ENCODE measurements around the gene SLC29A4. TPM values are rescaled to one million over a fixed set of nuclear protein-coding genes. Genes with fewer than 3 reads are reported as not detected.
"Not testable (repeated sequence)": the region's sequence is repeated elsewhere in the genome, so short reads cannot be mapped to it uniquely, and the experiment has no call there.

SLC29A4 gene
- total RNA-seq, 4 donors from 2014 or later: 2.2 to 7.3 (median 5.2) TPM

DNA sequence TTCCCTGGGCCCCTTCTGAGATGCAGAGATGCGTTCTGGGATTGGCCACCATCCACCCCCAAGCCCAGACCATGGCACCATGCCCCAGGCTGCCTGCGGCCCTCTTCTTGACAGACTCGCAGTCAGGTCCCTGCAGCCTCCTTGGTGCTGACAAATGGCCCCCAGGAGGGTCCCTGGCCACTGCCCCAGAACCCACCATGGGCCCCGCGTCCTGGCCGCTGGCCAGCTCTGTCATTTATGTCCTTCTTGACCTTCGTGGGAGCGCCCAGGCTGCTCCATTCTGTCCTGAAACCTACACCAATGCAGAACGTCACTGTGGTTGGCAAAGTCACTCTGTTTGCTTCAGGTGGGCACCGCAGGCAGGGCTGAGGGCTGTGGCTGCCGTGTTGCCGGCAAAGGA is 39.5 kb upstream of the SLC29A4 start:
- TF ChIP-seq POLR2AphosphoS5 (IDR thresholded peaks at IDR 0.05): no peak
- TF ChIP-seq, protein P1, sequence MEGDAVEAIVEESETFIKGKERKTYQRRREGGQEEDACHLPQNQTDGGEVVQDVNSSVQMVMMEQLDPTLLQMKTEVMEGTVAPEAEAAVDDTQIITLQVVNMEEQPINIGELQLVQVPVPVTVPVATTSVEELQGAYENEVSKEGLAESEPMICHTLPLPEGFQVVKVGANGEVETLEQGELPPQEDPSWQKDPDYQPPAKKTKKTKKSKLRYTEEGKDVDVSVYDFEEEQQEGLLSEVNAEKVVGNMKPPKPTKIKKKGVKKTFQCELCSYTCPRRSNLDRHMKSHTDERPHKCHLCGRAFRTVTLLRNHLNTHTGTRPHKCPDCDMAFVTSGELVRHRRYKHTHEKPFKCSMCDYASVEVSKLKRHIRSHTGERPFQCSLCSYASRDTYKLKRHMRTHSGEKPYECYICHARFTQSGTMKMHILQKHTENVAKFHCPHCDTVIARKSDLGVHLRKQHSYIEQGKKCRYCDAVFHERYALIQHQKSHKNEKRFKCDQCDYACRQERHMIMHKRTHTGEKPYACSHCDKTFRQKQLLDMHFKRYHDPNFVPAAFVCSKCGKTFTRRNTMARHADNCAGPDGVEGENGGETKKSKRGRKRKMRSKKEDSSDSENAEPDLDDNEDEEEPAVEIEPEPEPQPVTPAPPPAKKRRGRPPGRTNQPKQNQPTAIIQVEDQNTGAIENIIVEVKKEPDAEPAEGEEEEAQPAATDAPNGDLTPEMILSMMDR (IDR thresholded peaks at IDR 0.05): no peak
- no peak overlapping the region for H3K4me3 ChIP-seq
- H3K27ac ChIP-seq: no peak overlapping the region
- no peaks in the 10 kb centered on the region for H3K27me3 ChIP-seq
- no peaks in the 10 kb centered on the region for H3K36me3 ChIP-seq
- 91% methylated on average over 10 of the region's 12 CpGs for WGBS
- H3K4me1 ChIP-seq: peaks cover 16% of the 10 kb centered on the region
- H3K9me3 ChIP-seq: no peaks in the 10 kb centered on the region
- DNase-seq (ENCODE audit: low spot score in 2 of 2): no peak

DNA sequence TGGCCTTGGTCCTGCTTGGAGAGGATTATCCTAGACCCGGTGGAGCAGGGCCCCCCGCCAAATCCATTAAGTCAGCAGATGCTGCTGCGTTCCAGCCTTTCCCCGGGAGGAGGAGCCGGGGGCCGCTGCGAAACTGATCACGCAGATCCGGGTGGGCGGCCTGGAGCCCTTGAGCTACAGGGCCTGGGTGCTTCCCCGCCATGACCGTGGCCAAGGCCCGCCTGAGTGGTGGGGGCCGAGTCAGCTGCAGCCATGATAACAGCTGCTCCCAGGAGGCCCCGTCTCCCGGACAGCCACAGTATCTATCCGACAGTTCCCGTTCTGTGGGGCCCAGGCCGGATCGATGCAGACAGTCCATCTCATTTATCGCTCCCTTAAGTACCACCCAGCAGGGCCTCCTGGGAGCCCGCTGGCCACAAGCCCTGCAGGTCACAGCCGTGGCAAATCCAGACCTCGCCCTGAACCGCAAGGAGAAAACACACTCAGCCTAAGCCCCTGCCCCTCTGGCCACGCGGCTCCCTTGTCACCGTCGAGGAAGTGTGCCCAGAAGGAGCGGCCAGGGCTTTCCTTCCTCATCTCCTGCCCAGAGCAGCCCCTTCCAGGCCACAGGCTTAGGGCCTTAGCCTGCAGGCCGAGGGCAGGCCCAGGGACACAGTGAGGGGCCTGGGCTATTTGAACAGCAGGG is 34.4 kb upstream of the SLC29A4 start:
- Histone ChIP-seq H3K4me1 (no peaks in the 10 kb centered on the region), H3K36me3 (no peaks in the 10 kb centered on the region), H3K27me3 (no peaks in the 10 kb centered on the region), H3K9me3 (no peaks in the 10 kb centered on the region), H3K27ac (no peak overlapping the region), H3K4me3 (no peak overlapping the region)
- 74% methylated on average over 16 of the region's 31 CpGs for whole genome bisulfite sequencing
- TF ChIP-seq POLR2A (IDR thresholded peaks at IDR 0.05) (no peak), POLR2AphosphoS5 (IDR thresholded peaks at IDR 0.05) (no peak), EP300 (IDR thresholded peaks at IDR 0.05) (no peak)
- TF ChIP-seq, protein P1 (IDR thresholded peaks at IDR 0.05): no peak
- DNase-seq (ENCODE audit: low spot score in 2 of 2): no peak

DNA sequence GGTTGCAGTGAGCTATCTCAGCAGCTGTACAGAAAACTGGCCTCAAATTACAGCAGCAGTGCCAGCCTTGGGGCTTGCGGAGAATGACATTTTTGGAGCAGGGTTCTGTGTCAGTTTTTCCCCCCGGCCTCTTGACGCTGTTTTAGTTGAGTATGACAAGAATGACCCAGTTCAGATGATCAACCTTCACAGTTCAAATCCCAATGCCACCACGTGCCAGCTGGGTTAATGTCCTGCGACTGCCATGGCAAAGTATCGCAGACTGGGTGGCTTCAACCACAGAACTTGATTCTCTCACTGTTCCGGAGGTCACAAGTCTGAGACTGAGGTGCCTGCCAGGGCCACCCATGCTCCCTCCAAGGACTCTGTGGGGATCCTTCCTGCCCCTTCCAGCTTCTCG is 32.0 kb upstream of the SLC29A4 start:
- not testable (repeated sequence) for DNase-seq (ENCODE audit: low spot score in 2 of 2); H3K4me3 ChIP-seq; H3K27me3 ChIP-seq; H3K36me3 ChIP-seq; H3K27ac ChIP-seq; H3K9me3 ChIP-seq; H3K4me1 ChIP-seq
- 80% methylated on average over 7 of the region's 8 CpGs for WGBS

DNA sequence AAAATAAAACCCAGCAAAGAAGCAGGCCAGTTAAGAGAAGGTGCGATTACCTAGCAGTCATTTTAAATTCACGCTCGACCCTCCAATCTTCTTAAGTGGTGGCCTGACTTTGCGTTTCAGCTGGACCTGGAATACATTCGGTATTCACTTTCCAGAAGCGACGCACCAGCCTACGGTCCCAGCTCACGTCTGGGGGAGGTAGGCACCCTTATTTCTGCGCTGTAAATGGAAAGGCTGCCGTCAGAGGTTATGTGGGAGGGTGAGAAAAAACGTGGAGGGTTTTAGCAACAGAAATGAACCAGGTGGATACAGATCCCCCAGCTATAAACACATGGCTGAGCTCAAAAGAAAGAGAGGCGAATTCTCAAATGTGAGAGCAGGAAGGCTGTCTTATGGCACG is 29.2 kb upstream of the SLC29A4 start:
- H3K4me3 ChIP-seq; H3K36me3 ChIP-seq; H3K9me3 ChIP-seq; H3K27ac ChIP-seq; H3K27me3 ChIP-seq; DNase-seq (ENCODE audit: low spot score in 2 of 2); H3K4me1 ChIP-seq: not testable (repeated sequence)
- WGBS: 84% methylated on average over 14 of the region's 14 CpGs

DNA sequence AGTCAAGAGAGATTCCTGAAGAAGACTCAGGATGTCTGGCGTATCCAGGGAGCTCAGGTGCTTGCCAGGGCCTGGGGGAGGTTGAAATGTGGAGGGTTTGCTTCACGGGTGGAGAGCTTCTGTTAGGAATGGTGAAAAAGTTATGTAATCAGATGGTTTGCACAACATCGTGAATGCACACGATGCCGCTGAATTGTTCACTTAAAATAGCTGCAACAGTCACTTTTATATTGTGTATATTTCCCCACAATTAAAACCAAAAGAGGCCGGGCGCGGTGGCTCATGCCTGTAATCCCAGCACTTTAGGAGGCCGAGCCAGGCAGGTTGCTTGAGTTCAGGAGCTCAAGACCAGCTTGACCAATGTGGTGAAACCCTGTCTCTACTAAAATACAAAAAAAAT is 28.4 kb upstream of the SLC29A4 start:
- not testable (repeated sequence) for H3K4me1 ChIP-seq; H3K27ac ChIP-seq; H3K9me3 ChIP-seq; H3K27me3 ChIP-seq; DNase-seq (ENCODE audit: low spot score in 2 of 2); H3K4me3 ChIP-seq; H3K36me3 ChIP-seq
- 66% methylated on average over 9 of the region's 9 CpGs for WGBS

DNA sequence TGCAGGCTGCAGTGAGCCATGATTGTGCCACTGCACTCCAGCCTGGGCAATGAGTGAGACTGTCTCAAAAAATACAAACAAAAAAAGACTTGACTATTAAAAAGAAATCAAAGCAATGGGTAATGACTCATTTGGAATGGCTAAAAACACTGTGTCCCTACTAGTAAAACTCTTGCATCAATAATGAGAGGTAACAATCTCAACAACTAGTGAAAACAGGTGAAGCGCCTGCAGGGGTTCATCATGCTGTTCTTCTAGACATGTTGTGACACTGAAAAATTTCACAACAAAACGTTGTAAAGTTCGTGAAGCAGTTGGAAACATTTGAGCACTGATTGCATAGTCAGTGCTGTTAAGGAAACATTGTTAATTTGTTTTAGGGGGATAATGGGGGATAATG is 26.9 kb upstream of the SLC29A4 start:
- TF ChIP-seq, protein P1 (IDR thresholded peaks at IDR 0.05): no peak
- TF ChIP-seq EP300 (IDR thresholded peaks at IDR 0.05) (no peak), POLR2AphosphoS5 (IDR thresholded peaks at IDR 0.05) (no peak), POLR2A (IDR thresholded peaks at IDR 0.05) (no peak)
- WGBS: 30% methylated on average over 3 of the region's 3 CpGs
- peaks cover 8% of the 10 kb centered on the region for H3K4me1 ChIP-seq
- H3K27me3 ChIP-seq: no peaks in the 10 kb centered on the region
- H3K36me3 ChIP-seq: no peaks in the 10 kb centered on the region
- no peaks in the 10 kb centered on the region for H3K9me3 ChIP-seq
- no peak for DNase-seq (ENCODE audit: low spot score in 2 of 2)
- H3K27ac ChIP-seq: no peak overlapping the region
- H3K4me3 ChIP-seq: no peak overlapping the region

DNA sequence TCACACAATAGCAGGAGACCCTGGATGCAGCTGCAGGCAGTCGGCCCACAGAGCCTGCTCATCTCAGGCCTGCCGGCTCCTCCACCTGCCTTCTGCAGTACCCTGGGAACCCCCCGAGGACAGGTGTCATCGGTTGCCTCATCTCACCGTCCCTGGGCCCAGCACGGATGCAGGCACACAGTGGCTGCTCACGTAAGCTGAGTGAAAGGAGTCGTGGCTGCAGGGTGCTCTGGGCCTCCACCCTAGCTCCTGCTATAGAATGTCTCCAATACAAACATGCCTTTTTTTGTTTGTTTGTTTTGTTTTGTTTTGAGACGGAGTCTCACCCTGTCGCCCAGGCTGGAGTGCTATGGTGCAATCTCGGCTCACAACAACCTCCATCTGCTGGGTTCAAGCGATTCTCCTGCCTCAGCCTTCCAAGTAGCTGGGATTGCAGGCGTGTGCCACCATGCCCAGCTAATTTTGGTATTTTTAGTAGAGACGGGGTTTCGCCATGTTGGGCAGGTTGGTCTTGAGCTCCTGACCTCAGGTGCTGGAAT is 22.1 kb upstream of the SLC29A4 start:
- not testable (repeated sequence) for H3K4me1 ChIP-seq; DNase-seq (ENCODE audit: low spot score in 2 of 2); H3K27me3 ChIP-seq; H3K27ac ChIP-seq; H3K36me3 ChIP-seq; H3K4me3 ChIP-seq; H3K9me3 ChIP-seq
- 78% methylated on average over 13 of the region's 15 CpGs for WGBS

DNA sequence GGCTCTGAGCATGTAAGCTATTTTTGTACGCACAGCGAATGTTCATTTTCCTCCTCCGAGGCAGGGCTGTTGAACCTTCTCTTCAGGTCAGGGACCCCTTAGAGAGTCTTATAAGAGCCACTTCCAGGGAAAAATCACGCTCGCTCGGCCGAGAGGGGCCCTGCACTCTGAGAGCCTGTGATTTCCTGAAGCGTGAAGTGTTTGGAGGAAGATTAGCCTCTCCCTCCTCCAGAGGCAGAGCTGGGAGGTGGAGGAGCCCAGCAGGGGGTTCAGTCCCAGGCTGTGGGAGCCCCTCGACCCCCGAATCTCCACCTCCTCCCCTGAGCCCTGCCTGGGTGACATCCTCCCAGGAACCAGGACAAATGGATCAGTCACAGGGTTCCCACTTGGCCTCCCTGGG is 19.7 kb upstream of the SLC29A4 start:
- H3K9me3 ChIP-seq; H3K4me3 ChIP-seq; DNase-seq (ENCODE audit: low spot score in 2 of 2); H3K27ac ChIP-seq; H3K27me3 ChIP-seq; H3K36me3 ChIP-seq; H3K4me1 ChIP-seq: not testable (repeated sequence)
- WGBS: 80% methylated on average over 10 of the region's 10 CpGs

Measured in suprapubic skin (tissue), 4 donors.